Astrocyte of the spinal cord (primary cell): ENCODE data around the gene SYT14.
"Not testable (repeated sequence)": the region's sequence is repeated elsewhere in the genome, so short reads cannot be mapped to it uniquely, and the experiment has no call there.

ENCODE experiments used
- DNase-seq: peaks from one replicate; pipeline ENCODE4 v3.0.0; 2011; ENCODE audit warnings: low read depth, low spot score
- H3K4me3 ChIP-seq: 2 replicates; pipeline ENCODE4 v1.5.1; 2011; ENCODE audit warnings: low read depth, mild to moderate bottlenecking, low read length, moderate library complexity
- in situ Hi-C: cut with HindIII; loops from 2 replicates; pipeline ENCODE4 v1.10.0; 2017; ENCODE audit warnings: low sequenced_read_pairs
- TF ChIP-seq, protein P1 (sequence below): IDR thresholded peaks from 2 replicates; pipeline ENCODE4 v1.5.1; 2012; ENCODE audit warnings: low read depth, mild to moderate bottlenecking, low read length, inconsistent platforms

SYT14 gene

DNA sequence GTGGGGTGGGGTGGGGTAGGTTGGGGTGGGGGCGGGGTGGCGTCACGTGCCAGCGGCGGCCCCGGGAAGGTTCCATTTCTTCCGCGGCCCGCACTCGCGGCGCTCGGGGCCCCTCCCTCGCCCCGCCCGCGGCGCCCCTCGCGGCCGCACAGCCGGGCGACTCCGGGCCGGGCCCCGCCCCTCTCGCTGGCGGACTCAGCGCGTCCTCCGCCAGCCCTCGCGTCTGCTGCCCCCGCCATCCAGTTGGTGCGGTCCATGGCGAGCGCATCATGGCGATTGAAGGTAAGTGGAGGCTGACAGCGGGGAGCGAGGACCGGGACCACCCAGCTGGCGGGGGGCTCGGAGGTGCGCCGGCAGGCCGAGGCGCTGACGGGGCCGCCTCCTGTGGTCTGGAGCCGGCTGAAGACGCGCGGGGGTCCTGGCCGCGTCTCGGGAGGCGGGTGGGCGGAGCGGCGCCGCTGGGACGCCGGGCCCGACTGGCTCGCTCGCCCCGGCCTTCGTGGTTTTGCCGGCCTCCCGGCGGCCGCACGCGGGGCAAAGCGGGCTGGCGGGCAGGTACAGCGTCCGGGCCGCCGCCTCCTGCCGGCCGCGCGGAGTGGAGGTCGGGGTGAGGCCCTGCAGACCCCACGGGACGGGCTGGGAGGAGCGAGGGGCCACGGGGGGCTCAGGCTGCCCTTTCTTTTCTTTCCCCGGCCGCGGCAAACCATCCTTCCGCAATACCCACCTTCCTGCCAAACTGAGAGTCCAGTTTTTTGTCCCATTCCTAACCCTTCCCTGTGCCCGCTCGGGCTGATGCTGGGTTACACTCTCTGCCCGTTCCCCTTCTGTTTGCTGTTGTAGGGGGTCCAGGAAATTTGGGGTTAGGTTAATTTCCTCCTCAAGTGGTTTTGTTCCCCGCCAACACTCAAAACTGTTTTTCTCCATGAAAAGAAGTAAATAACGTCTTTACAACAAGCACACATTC is at the start of gene SYT14:
SYT14 (plus strand) TSS at position 222 of the 964 bp plus-strand sequence; CDS start at position 270, 48 bp downstream.
- H3K4me3 ChIP-seq, result peak within 1 kb of the TSS; percentile 51
- TF ChIP-seq, protein P1, sequence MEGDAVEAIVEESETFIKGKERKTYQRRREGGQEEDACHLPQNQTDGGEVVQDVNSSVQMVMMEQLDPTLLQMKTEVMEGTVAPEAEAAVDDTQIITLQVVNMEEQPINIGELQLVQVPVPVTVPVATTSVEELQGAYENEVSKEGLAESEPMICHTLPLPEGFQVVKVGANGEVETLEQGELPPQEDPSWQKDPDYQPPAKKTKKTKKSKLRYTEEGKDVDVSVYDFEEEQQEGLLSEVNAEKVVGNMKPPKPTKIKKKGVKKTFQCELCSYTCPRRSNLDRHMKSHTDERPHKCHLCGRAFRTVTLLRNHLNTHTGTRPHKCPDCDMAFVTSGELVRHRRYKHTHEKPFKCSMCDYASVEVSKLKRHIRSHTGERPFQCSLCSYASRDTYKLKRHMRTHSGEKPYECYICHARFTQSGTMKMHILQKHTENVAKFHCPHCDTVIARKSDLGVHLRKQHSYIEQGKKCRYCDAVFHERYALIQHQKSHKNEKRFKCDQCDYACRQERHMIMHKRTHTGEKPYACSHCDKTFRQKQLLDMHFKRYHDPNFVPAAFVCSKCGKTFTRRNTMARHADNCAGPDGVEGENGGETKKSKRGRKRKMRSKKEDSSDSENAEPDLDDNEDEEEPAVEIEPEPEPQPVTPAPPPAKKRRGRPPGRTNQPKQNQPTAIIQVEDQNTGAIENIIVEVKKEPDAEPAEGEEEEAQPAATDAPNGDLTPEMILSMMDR, result peak; percentile 8
- in situ Hi-C loops, result no loop called here
- DNase-seq, result peak; percentile 69

DNA sequence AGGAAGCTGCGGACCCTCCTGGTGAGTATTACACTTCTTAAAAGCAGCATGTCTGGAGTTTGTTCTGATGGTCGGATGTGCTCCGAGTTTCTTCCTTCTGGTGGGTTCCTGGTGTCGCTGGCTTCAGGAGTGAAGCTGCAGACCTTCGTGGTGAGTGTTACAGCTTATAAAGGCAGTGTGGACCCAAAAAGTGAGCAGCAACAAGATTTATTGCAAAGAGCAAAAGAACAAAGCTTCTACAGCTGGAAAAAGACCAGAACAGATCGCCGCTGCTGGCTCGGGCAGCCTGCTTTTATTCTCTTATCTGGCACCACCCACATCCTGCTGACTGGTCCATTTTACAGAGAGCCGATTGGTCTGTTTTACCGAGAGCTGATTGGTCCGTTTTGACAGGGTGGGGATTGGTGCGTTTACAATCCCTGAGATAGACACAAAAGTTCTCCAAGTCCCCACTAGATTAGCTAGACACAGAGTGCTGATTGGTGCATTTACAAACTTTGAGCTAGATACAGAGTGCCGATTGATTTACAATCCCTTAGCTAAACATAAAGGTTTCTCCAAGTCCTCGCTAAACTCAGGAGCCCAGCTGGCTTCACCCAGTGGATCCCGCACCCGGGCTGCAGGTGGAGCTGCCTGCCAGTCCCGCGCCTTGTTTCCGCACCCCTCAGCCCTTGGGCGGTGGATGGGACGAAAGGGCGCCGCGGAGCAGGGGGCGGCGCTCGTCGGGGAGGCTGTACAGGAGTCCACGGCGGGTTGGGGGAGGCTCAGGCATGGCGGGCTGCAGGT is 49.5 kb upstream of the SYT14 start:
- DNase-seq, H3K4me3 ChIP-seq, in situ Hi-C loops: not testable (repeated sequence)

DNA sequence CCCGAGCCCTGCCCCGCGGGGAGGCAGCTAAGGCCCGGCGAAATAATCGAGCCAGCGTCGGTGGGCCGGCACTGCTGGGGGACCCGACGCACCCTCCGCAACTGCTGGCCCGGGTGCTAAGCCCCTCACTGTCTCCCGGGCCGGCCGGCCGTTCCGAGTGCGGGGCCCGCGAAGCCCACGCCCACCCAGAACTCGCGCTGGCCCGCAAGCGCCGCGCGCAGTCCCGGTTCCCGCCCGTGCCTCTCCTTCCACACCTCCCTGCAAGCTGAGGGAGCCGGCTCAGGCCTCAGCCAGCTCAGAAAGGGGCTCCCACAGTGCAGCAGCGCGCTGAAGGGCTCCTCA is 49.0 kb upstream of the SYT14 start:
- in situ Hi-C loops, result no loop called here

DNA sequence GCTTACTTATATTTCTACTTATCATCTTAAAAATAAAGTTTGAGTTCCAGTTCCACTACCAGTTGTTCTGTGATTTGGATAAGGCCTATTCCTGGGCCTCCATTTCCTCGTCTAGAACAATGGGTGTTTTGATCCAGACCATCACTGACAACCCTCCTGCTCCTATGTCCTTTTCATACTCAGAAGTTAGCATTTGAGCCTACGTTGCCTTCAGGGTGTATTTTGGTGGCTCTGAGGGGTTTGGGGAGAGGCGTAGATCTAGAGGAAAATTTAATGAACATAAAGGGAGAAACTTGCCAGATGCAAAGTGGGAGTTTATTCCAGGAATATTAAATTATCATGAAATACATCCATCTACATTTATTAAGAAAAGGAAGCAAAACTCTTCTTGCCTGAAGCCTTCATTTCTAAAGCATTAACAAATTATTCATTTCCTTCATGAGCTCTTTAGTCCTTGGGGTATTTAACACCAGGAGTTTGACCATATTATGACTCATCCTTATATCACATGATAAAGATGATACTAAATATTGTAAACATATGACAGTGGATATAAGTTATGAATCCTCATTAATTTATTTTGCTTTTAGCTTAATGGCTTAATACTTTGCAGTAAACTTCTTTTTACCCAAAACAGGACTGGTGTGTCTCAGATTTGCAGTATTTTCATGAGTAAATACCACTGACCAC is 47.2 kb upstream of the SYT14 start:
- no peak overlapping the region for H3K4me3 ChIP-seq
- TF ChIP-seq, protein P1, result no peak
- in situ Hi-C loops, result no loop called here
- DNase-seq, result peak; percentile 38

More for the DNA sequence above, 49.0 kb upstream of the SYT14 start:
- TF ChIP-seq, protein P1, result no peak
- no peak for DNase-seq
- H3K4me3 ChIP-seq, result no peak overlapping the region

DNA sequence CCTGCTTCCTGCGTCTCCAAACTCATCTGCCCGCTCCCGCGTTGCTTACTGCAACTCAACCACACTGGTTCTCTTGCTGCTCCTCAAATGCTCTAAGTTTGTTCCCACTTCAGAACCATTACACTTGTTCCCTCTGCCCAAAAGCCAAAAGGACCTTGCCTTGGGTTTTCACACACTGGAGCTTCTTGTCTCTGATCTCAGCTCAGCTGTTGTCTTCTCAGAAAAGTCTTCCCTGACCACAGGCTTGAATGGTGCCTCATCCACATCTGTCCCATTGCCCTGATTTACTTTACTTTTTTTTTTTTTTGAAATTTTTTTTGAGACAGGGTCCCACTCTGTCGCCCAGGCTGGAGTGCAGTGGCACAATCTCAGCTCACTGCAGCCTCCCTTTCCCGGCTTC is 44.3 kb upstream of the SYT14 start:
- in situ Hi-C loops, result no loop called here
- TF ChIP-seq, protein P1, result no peak
- no peak for DNase-seq
- H3K4me3 ChIP-seq, result no peak overlapping the region

DNA sequence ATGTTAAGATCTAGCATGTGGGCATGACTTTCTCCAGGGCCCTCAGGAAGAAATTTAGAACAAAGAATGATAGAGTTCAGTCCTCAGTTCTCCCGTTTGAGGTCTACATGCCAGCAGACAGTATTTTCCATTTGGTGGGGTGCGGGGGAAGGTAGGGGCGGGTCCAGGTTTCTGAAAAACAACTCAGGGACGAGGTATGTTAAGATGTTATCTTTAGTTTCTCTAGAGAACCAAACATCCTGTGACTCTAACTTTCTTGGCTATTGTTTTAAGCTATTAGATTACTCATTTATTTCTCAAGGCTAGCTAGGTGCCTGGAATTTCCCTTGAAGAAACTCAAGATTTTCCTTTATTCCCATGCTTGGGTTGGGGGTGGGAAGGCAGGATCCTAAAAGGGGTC is 42.3 kb upstream of the SYT14 start:
- in situ Hi-C loops, result no loop called here
- no peak overlapping the region for H3K4me3 ChIP-seq
- TF ChIP-seq, protein P1, result no peak
- DNase-seq, result peak; percentile 77
